ENCODE data around the gene EFCAB14.

The EFCAB14 gene

GRCh38 chr1:46684670-46685069, 34.2 kb downstream of the EFCAB14 start:
- no peak overlapping the region for H3K4me3 ChIP-seq (ENCODE audit: extremely low read depth, insufficient read depth, low read length, poor library complexity, severe bottlenecking)
- H3K9me3 ChIP-seq (ENCODE audit: control insufficient read depth, low read length) = no peaks in the 10 kb centered on the region
- peaks cover 11% of the 10 kb centered on the region for H3K4me1 ChIP-seq (ENCODE audit: control insufficient read depth, insufficient read depth, low read length, poor library complexity, severe bottlenecking)
- peaks cover 87% of the 10 kb centered on the region for H3K36me3 ChIP-seq (ENCODE audit: control insufficient read depth, insufficient read depth, low read length)
- 88 to 100% methylated on average over 1 to 2 of the region's 2 CpGs for WGBS, 2 experiments (ENCODE audit: insufficient coverage in 2 of 2)
- no peak overlapping the region for H3K27ac ChIP-seq (ENCODE audit: low read depth, low read length, severe bottlenecking)

- H3K4me3 ChIP-seq (ENCODE audit: extremely low read depth, insufficient read depth, low read length, poor library complexity, severe bottlenecking) = no peak overlapping the region
- H3K36me3 ChIP-seq (ENCODE audit: control insufficient read depth, insufficient read depth, low read length) = peaks cover 82% of the 10 kb centered on the region
- WGBS, 2 experiments (ENCODE audit: insufficient coverage in 2 of 2) = 100% methylated on average over 1 of the region's 1 CpG; no CpG with 5 or more reads in 1 of the 2 experiments
- no peak overlapping the region for H3K27ac ChIP-seq (ENCODE audit: low read depth, low read length, severe bottlenecking)
- H3K9me3 ChIP-seq (ENCODE audit: control insufficient read depth, low read length) = no peaks in the 10 kb centered on the region
- peaks cover 11% of the 10 kb centered on the region for H3K4me1 ChIP-seq (ENCODE audit: control insufficient read depth, insufficient read depth, low read length, poor library complexity, severe bottlenecking)
Observed at GRCh38 chr1:46682064-46682463, 36.9 kb downstream of the EFCAB14 start.

- H3K27ac ChIP-seq (ENCODE audit: low read depth, low read length, severe bottlenecking) = no peak overlapping the region
- H3K9me3 ChIP-seq (ENCODE audit: control insufficient read depth, low read length) = no peaks in the 10 kb centered on the region
- no CpG with 5 or more reads among the region's 1 CpG for WGBS, 2 experiments (ENCODE audit: insufficient coverage in 2 of 2)
- H3K36me3 ChIP-seq (ENCODE audit: control insufficient read depth, insufficient read depth, low read length) = peaks cover 82% of the 10 kb centered on the region
- H3K4me1 ChIP-seq (ENCODE audit: control insufficient read depth, insufficient read depth, low read length, poor library complexity, severe bottlenecking) = peaks cover 11% of the 10 kb centered on the region
- no peak overlapping the region for H3K4me3 ChIP-seq (ENCODE audit: extremely low read depth, insufficient read depth, low read length, poor library complexity, severe bottlenecking)
Observed at GRCh38 chr1:46681333-46682034, 37.4 kb downstream of the EFCAB14 start.

- Histone ChIP-seq H3K27ac (ENCODE audit: low read depth, low read length, severe bottlenecking) (no peak overlapping the region), H3K9me3 (ENCODE audit: control insufficient read depth, low read length) (no peaks in the 10 kb centered on the region), H3K4me3 (ENCODE audit: extremely low read depth, insufficient read depth, low read length, poor library complexity, severe bottlenecking) (no peak overlapping the region), H3K4me1 (ENCODE audit: control insufficient read depth, insufficient read depth, low read length, poor library complexity, severe bottlenecking) (peaks cover 11% of the 10 kb centered on the region), H3K36me3 (ENCODE audit: control insufficient read depth, insufficient read depth, low read length) (peaks cover 82% of the 10 kb centered on the region)
- 96 to 100% methylated on average over 1 to 5 of the region's 6 CpGs for WGBS, 2 experiments (ENCODE audit: insufficient coverage in 2 of 2)
Observed at GRCh38 chr1:46679789-46680573, 38.9 kb downstream of the EFCAB14 start.

GRCh38 chr1:46677339-46677738, 41.6 kb downstream of the EFCAB14 start:
- peaks cover 6% of the 10 kb centered on the region for H3K4me1 ChIP-seq (ENCODE audit: control insufficient read depth, insufficient read depth, low read length, poor library complexity, severe bottlenecking)
- no peak overlapping the region for H3K27ac ChIP-seq (ENCODE audit: low read depth, low read length, severe bottlenecking)
- peaks cover 65% of the 10 kb centered on the region for H3K36me3 ChIP-seq (ENCODE audit: control insufficient read depth, insufficient read depth, low read length)
- H3K9me3 ChIP-seq (ENCODE audit: control insufficient read depth, low read length) = no peaks in the 10 kb centered on the region
- no peak overlapping the region for H3K4me3 ChIP-seq (ENCODE audit: extremely low read depth, insufficient read depth, low read length, poor library complexity, severe bottlenecking)
- WGBS, 2 experiments (ENCODE audit: insufficient coverage in 2 of 2) = 88% methylated on average over 1 of the region's 1 CpG; no CpG with 5 or more reads in 1 of the 2 experiments

GRCh38 chr1:46676531-46676930, 42.4 kb downstream of the EFCAB14 start:
- H3K4me1 ChIP-seq (ENCODE audit: control insufficient read depth, insufficient read depth, low read length, poor library complexity, severe bottlenecking) = no peaks in the 10 kb centered on the region
- no peaks in the 10 kb centered on the region for H3K9me3 ChIP-seq (ENCODE audit: control insufficient read depth, low read length)
- H3K4me3 ChIP-seq (ENCODE audit: extremely low read depth, insufficient read depth, low read length, poor library complexity, severe bottlenecking) = no peak overlapping the region
- 86 to 100% methylated on average over 1 of the region's 1 CpG for WGBS, 2 experiments (ENCODE audit: insufficient coverage in 2 of 2)
- H3K36me3 ChIP-seq (ENCODE audit: control insufficient read depth, insufficient read depth, low read length) = peaks cover 57% of the 10 kb centered on the region
- H3K27ac ChIP-seq (ENCODE audit: low read depth, low read length, severe bottlenecking) = no peak overlapping the region

GRCh38 chr1:46675549-46676314, 43.2 kb downstream of the EFCAB14 start:
- H3K36me3 ChIP-seq (ENCODE audit: control insufficient read depth, insufficient read depth, low read length) = peaks cover 49% of the 10 kb centered on the region
- H3K27ac ChIP-seq (ENCODE audit: low read depth, low read length, severe bottlenecking) = no peak overlapping the region
- H3K4me3 ChIP-seq (ENCODE audit: extremely low read depth, insufficient read depth, low read length, poor library complexity, severe bottlenecking) = no peak overlapping the region
- H3K4me1 ChIP-seq (ENCODE audit: control insufficient read depth, insufficient read depth, low read length, poor library complexity, severe bottlenecking) = no peaks in the 10 kb centered on the region
- no CpG with 5 or more reads among the region's 1 CpG for WGBS, 2 experiments (ENCODE audit: insufficient coverage in 2 of 2)
- no peaks in the 10 kb centered on the region for H3K9me3 ChIP-seq (ENCODE audit: control insufficient read depth, low read length)

GRCh38 chr1:46673749-46674182, 45.1 kb downstream of the EFCAB14 start:
- Histone ChIP-seq H3K4me1 (ENCODE audit: control insufficient read depth, insufficient read depth, low read length, poor library complexity, severe bottlenecking) (no peaks in the 10 kb centered on the region), H3K27ac (ENCODE audit: low read depth, low read length, severe bottlenecking) (no peak overlapping the region), H3K36me3 (ENCODE audit: control insufficient read depth, insufficient read depth, low read length) (peaks cover 33% of the 10 kb centered on the region), H3K9me3 (ENCODE audit: control insufficient read depth, low read length) (no peaks in the 10 kb centered on the region), H3K4me3 (ENCODE audit: extremely low read depth, insufficient read depth, low read length, poor library complexity, severe bottlenecking) (no peak overlapping the region)
- WGBS, 2 experiments (ENCODE audit: insufficient coverage in 2 of 2) = 83 to 85% methylated on average over 1 to 2 of the region's 4 CpGs

- Histone ChIP-seq H3K27ac (ENCODE audit: low read depth, low read length, severe bottlenecking) (no peak overlapping the region), H3K36me3 (ENCODE audit: control insufficient read depth, insufficient read depth, low read length) (peaks cover 25% of the 10 kb centered on the region), H3K4me1 (ENCODE audit: control insufficient read depth, insufficient read depth, low read length, poor library complexity, severe bottlenecking) (no peaks in the 10 kb centered on the region), H3K4me3 (ENCODE audit: extremely low read depth, insufficient read depth, low read length, poor library complexity, severe bottlenecking) (no peak overlapping the region), H3K9me3 (ENCODE audit: control insufficient read depth, low read length) (no peaks in the 10 kb centered on the region)
- WGBS, 2 experiments (ENCODE audit: insufficient coverage in 2 of 2) = 74 to 98% methylated on average over 6 to 7 of the region's 8 CpGs
Observed at GRCh38 chr1:46672696-46673095, 46.2 kb downstream of the EFCAB14 start.

GRCh38 chr1:46671554-46671953, 47.4 kb downstream of the EFCAB14 start, which contains the start of gene TEX38:
TEX38 (plus strand) TSS chr1:46671854; CDS start chr1:46671935, 81 bp downstream.
- H3K4me1 ChIP-seq (ENCODE audit: control insufficient read depth, insufficient read depth, low read length, poor library complexity, severe bottlenecking) = peaks cover 9% of the 10 kb centered on the region
- H3K4me3 ChIP-seq (ENCODE audit: extremely low read depth, insufficient read depth, low read length, poor library complexity, severe bottlenecking) = no peak within 1 kb of the TSS
- WGBS, 2 experiments (ENCODE audit: insufficient coverage in 2 of 2) = 100% methylated on average over 1 of the region's 3 CpGs; no CpG with 5 or more reads in 1 of the 2 experiments
- no peak within 1 kb of the TSS for H3K27ac ChIP-seq (ENCODE audit: low read depth, low read length, severe bottlenecking)
- H3K9me3 ChIP-seq (ENCODE audit: control insufficient read depth, low read length) = no peaks in the 10 kb centered on the region
- H3K36me3 ChIP-seq (ENCODE audit: control insufficient read depth, insufficient read depth, low read length) = peaks cover 14% of the 10 kb centered on the region
